Liver (tissue), 3 donors: ENCODE measurements around the gene TFF2.
A peak's percentile ranks its signal among the peaks of the same experiment; 100 is the strongest.

Experiments
- RAD21 ChIP-seq, 2 donors: IDR thresholded peaks; 2 replicates each; pipeline ENCODE4 v1.6.1; 2016; ENCODE audit warnings: antibody characterized with exemption in 2 of 2, mild to moderate bottlenecking in 2 of 2
- TF ChIP-seq, protein P1 (sequence below): IDR thresholded peaks from 2 replicates; pipeline ENCODE4 v1.6.1; 2016; ENCODE audit warnings: antibody characterized with exemption, mild to moderate bottlenecking
- TF ChIP-seq, protein P2 (sequence below): IDR thresholded peaks from 2 replicates; pipeline ENCODE4 v1.6.1; 2016; ENCODE audit warnings: antibody characterized with exemption
- TF ChIP-seq, protein P3 (sequence below): fragments of 150-350 bp; IDR thresholded peaks from 2 replicates; pipeline ENCODE4 v1.5.1; 2017; ENCODE audit warnings: improper control_type of control experiment, low read depth, low read length; ENCODE audit not compliant: missing input control
- donor health status: healthy.
- donor health status: healthy.

DNA sequence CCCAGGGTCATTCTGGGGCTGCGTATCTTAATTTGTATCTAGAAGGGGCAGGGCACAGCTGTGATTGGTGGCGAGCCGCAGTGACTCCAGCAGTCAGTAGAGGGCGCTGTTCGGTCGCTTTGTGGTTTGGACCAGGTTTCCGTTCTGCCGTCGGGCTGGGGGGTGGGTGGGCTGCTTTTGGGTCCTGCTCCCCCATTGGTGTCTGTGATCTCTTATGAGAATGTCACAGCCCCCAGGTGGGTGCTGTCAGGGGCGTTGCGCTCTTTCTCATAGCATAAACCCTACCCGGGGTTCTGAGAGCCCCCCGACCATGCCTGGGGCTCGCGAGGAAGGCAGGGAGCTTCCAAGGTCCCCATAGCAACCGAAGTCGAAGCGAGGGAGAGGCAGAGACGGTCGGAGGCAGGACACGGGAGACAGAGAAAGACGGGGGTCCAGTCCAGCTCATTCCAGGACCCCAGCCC, 41.0 kb downstream of the TFF2 start:
- TF ChIP-seq, protein P1, sequence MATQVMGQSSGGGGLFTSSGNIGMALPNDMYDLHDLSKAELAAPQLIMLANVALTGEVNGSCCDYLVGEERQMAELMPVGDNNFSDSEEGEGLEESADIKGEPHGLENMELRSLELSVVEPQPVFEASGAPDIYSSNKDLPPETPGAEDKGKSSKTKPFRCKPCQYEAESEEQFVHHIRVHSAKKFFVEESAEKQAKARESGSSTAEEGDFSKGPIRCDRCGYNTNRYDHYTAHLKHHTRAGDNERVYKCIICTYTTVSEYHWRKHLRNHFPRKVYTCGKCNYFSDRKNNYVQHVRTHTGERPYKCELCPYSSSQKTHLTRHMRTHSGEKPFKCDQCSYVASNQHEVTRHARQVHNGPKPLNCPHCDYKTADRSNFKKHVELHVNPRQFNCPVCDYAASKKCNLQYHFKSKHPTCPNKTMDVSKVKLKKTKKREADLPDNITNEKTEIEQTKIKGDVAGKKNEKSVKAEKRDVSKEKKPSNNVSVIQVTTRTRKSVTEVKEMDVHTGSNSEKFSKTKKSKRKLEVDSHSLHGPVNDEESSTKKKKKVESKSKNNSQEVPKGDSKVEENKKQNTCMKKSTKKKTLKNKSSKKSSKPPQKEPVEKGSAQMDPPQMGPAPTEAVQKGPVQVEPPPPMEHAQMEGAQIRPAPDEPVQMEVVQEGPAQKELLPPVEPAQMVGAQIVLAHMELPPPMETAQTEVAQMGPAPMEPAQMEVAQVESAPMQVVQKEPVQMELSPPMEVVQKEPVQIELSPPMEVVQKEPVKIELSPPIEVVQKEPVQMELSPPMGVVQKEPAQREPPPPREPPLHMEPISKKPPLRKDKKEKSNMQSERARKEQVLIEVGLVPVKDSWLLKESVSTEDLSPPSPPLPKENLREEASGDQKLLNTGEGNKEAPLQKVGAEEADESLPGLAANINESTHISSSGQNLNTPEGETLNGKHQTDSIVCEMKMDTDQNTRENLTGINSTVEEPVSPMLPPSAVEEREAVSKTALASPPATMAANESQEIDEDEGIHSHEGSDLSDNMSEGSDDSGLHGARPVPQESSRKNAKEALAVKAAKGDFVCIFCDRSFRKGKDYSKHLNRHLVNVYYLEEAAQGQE = no peak
- TF ChIP-seq, protein P2, sequence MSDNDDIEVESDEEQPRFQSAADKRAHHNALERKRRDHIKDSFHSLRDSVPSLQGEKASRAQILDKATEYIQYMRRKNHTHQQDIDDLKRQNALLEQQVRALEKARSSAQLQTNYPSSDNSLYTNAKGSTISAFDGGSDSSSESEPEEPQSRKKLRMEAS = no peak
- TF ChIP-seq, protein P3, sequence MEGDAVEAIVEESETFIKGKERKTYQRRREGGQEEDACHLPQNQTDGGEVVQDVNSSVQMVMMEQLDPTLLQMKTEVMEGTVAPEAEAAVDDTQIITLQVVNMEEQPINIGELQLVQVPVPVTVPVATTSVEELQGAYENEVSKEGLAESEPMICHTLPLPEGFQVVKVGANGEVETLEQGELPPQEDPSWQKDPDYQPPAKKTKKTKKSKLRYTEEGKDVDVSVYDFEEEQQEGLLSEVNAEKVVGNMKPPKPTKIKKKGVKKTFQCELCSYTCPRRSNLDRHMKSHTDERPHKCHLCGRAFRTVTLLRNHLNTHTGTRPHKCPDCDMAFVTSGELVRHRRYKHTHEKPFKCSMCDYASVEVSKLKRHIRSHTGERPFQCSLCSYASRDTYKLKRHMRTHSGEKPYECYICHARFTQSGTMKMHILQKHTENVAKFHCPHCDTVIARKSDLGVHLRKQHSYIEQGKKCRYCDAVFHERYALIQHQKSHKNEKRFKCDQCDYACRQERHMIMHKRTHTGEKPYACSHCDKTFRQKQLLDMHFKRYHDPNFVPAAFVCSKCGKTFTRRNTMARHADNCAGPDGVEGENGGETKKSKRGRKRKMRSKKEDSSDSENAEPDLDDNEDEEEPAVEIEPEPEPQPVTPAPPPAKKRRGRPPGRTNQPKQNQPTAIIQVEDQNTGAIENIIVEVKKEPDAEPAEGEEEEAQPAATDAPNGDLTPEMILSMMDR = peak; percentile 62
- TF ChIP-seq RAD21 (IDR thresholded peaks at IDR 0.05) = peak; percentile 66 to 77
